Sigmoid colon (tissue), 4 donors: ENCODE data around the gene DGCR6L.
"Not testable (repeated sequence)": the region's sequence is repeated elsewhere in the genome, so short reads cannot be mapped to it uniquely, and the experiment has no call there.

Source experiments
- CTCF ChIP-seq, 4 experiments: fragments of 450-650 bp in 3 of 4; fragments of 200-600 bp in 1 of 4; IDR thresholded peaks; one replicate each; pipeline ENCODE4 v1.5.1; 2016 to 2019; ENCODE audit warnings: antibody characterized with exemption in 4 of 4, mild to moderate bottlenecking in 3 of 4, moderate library complexity in 2 of 4
- EP300 ChIP-seq, 4 donors: sonication (generic); formaldehyde crosslinking; IDR thresholded peaks; one replicate each; pipeline ENCODE4 v1.6.1; 2017; ENCODE audit warnings: antibody characterized with exemption in 4 of 4
- POLR2A ChIP-seq, 2 donors: fragments of 450-650 bp; IDR thresholded peaks; one replicate each; pipeline ENCODE4 v1.6.1; 2016; ENCODE audit warnings: antibody characterized with exemption in 2 of 2, mild to moderate bottlenecking in 2 of 2, moderate library complexity in 2 of 2
- POLR2AphosphoS5 ChIP-seq, 4 donors: sonication (generic); formaldehyde crosslinking; IDR thresholded peaks; one replicate each; pipeline ENCODE4 v1.6.1; 2017; ENCODE audit warnings: antibody characterized with exemption in 4 of 4

GRCh38 chr22:20360261-20360660 lies 40.4 kb upstream of the DGCR6L start:
- not testable (repeated sequence) for TF ChIP-seq CTCF, POLR2A, EP300, POLR2AphosphoS5 (IDR thresholded peaks at IDR 0.05)
